ENCODE measurements around the gene GUSB. TPM values are rescaled to one million over a fixed set of nuclear protein-coding genes. Genes with fewer than 3 reads are reported as not detected.

Gene GUSB
- total RNA-seq, 1 donor from 2014 or later, result 64.2 TPM

GRCh38 chr7:65938336-65938895 lies 43.6 kb downstream of the GUSB start:
- DNase-seq (ENCODE audit: low spot score) (no peak), ATAC-seq (no peak)

DNA sequence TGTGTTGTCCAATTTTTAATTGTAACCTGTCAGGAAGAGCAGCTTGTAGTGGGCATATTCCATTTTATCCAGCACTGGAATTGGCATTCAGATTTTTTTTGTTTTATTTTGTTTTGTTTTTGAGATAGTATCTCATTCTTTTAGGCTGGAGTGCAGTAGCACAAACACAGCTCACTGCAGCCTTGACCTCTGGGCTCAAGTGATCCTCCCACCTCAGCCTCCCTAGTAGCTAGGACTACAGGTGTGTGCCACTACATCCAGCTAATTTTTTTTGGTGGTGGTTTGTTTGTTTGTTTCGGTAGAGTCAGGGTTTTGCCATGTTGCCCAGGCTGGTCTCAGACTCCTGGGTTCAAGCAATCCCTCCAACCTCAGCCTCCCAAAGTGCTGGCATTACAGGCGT lies 44.7 kb downstream of the GUSB start:
- DNase-seq (ENCODE audit: low spot score), result no peak
- no peak for ATAC-seq

- DNase-seq (ENCODE audit: low spot score) (peak; percentile 48), ATAC-seq (peak; percentile 85)
Measured at GRCh38 chr7:65931685-65932084, 50.3 kb downstream of the GUSB start.

DNA sequence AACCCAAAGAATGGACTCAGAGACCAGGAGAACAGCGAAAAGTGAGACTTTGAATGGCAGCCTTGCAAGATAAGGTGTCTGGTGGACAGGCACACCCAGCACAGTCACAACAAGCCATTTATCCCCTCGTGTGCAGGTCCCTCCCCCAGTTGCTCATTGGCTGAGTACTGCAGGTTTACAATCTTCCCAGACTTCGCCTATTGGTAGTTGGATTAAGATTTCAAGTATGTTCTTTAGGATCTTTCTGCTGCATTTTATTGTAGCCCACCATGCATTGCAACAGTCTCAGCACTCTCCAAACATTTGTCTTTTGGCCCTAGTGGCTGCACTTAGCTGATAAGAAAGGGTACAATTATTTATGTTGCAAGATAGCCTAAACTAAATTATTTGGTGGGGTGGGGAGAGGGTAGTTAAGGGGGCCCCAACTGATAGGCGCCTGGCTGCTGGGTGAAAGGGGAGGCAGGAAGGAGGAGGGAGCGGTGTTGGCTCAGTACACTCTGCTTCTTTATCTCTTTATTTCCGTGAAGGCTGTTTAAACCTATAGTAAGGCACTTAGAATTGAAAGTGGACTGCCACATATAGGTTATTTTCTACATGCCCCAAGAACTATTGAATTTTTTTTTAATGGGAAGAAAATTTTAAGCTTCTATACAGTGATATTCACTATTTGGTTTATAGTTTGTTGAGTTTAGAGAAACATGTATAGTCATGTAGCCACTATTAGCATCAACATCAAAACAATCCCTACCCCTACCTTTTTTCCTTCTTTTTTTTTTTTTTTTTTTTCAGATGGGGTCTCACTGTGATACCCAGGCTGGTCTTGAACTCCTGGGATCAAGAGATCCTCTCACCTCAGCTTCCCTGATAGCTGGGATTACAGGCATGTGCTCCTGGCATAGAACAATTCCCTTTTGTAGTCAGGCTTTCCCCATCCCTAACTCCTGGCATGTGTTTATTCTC lies 54.2 kb downstream of the GUSB start:
- DNase-seq (ENCODE audit: low spot score), result no peak

DNA sequence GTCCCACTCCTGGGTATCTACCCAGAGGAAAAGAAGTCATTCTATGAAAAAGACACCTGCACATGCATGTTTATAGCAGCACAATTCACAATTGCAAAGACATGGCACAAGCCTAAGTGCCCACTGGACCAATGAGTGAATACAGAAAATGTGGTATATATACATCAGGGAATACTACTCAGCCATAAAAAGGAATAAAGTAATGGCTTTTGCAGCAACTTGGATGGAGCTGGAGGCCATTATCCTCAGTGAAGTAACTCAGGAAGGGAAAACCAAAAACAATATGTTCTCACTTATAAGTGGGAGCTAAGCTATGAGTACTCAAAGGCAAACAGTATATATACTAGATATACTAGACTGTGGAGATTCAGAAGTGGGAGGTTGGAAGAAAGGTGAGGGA lies 55.4 kb downstream of the GUSB start:
- DNase-seq (ENCODE audit: low spot score) (no peak), ATAC-seq (no peak)

More for the DNA sequence above, 54.2 kb downstream of the GUSB start:
- ATAC-seq, result no peak

GRCh38 chr7:65925040-65925439 lies 57.0 kb downstream of the GUSB start:
- DNase-seq (ENCODE audit: low spot score) (no peak), ATAC-seq (no peak)

- ATAC-seq, result peak; percentile 55
- DNase-seq (ENCODE audit: low spot score), result no peak
Measured at GRCh38 chr7:65924193-65924592, 57.8 kb downstream of the GUSB start.

DNA sequence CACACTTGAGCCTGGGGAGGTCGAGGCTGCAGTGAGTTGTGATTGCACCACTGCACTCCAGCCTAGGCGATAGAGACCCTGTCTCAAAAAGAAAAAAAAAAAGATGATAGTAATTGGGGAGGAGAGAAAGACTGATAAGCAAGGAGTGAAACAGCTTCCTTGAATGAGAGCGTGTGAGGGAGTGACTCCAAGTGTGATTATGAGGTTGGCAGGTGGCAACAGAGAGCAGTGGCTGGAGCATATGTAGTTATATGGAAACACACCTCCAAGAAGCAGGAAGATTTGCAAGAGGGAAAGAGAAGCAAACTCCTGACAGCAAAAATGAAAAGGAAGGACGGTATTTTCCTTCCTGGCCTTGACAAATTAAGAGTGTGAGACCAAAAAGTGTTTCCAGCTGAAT lies 58.7 kb downstream of the GUSB start:
- ATAC-seq, result no peak
- DNase-seq (ENCODE audit: low spot score), result no peak

- DNase-seq (ENCODE audit: low spot score), result no peak
- no peak for ATAC-seq
Measured at GRCh38 chr7:65915921-65916657, 65.9 kb downstream of the GUSB start.

GRCh38 chr7:65912237-65912636 lies 69.8 kb downstream of the GUSB start:
- ATAC-seq (no peak), DNase-seq (ENCODE audit: low spot score) (no peak)

Other genes with a start within 250 kb of the GUSB start
- gene VKORC1L1, start 109.1 kb downstream of the GUSB start, total RNA-seq, result 17.7 TPM
- 386 TPM for gene ASL, start 93.6 kb upstream of the GUSB start, total RNA-seq
- gene CRCP, start 132.6 kb upstream of the GUSB start, total RNA-seq, result 17.5 TPM
- 14.5 TPM for gene TPST1, start 223.1 kb upstream of the GUSB start, total RNA-seq